ENCODE measurements around the gene RMND1.

The RMND1 gene

GRCh38 chr6:151451950-151452749 is at the start of gene RMND1:
TSS of gene RMND1 (minus strand) at chr6:151452126. CDS start at chr6:151445811, 6,315 bp downstream.
- TF ChIP-seq CTCF (conservative IDR thresholded peaks at IDR 0.05; ENCODE audit: low read depth, low read length), result no peak
- Histone ChIP-seq H3K4me3 (IDR thresholded peaks at IDR 0.05; ENCODE audit: insufficient read depth, low read depth, low read length) (no peak within 1 kb of the TSS), H3K27me3 (ENCODE audit: insufficient read depth, low read depth) (no peaks in the 10 kb centered on the region), H3K4me1 (ENCODE audit: low read depth, poor library complexity, severe bottlenecking) (peaks cover 22% of the 10 kb centered on the region), H2AFZ (ENCODE audit: low read depth) (peak within 1 kb of the TSS; percentile 83), H3K27ac (peak within 1 kb of the TSS; percentile 59), H3K79me2 (ENCODE audit: insufficient read depth, low read depth) (peaks cover 36% of the 10 kb centered on the region), H4K20me1 (ENCODE audit: insufficient read depth) (no peaks in the 10 kb centered on the region), H3K9ac (peak within 1 kb of the TSS; percentile 57), H3K4me2 (peak within 1 kb of the TSS; percentile 89), H3K36me3 (ENCODE audit: insufficient read depth) (no peaks in the 10 kb centered on the region)

GRCh38 chr6:151499551-151499950 is 47.6 kb upstream of the RMND1 start:
- Histone ChIP-seq H3K27ac (no peak overlapping the region), H3K4me2 (no peak overlapping the region), H3K4me1 (ENCODE audit: low read depth, poor library complexity, severe bottlenecking) (peaks cover 27% of the 10 kb centered on the region), H4K20me1 (ENCODE audit: insufficient read depth) (no peaks in the 10 kb centered on the region), H3K4me3 (IDR thresholded peaks at IDR 0.05; ENCODE audit: insufficient read depth, low read depth, low read length) (no peak overlapping the region), H2AFZ (ENCODE audit: low read depth) (no peak overlapping the region), H3K79me2 (ENCODE audit: insufficient read depth, low read depth) (no peaks in the 10 kb centered on the region), H3K36me3 (ENCODE audit: insufficient read depth) (no peaks in the 10 kb centered on the region), H3K27me3 (ENCODE audit: insufficient read depth, low read depth) (no peaks in the 10 kb centered on the region), H3K9ac (no peak overlapping the region)
- no peak for TF ChIP-seq CTCF (conservative IDR thresholded peaks at IDR 0.05; ENCODE audit: low read depth, low read length)

GRCh38 chr6:151498327-151498726 is 46.4 kb upstream of the RMND1 start:
- Histone ChIP-seq H3K4me1 (ENCODE audit: low read depth, poor library complexity, severe bottlenecking) (peaks cover 27% of the 10 kb centered on the region), H2AFZ (ENCODE audit: low read depth) (no peak overlapping the region), H3K27ac (peak overlapping the region; percentile 36; the same call in 1 of the 2 replicates), H3K4me3 (IDR thresholded peaks at IDR 0.05; ENCODE audit: insufficient read depth, low read depth, low read length) (no peak overlapping the region), H4K20me1 (ENCODE audit: insufficient read depth) (no peaks in the 10 kb centered on the region), H3K79me2 (ENCODE audit: insufficient read depth, low read depth) (no peaks in the 10 kb centered on the region), H3K4me2 (peak overlapping the region; percentile 43), H3K9ac (no peak overlapping the region), H3K27me3 (ENCODE audit: insufficient read depth, low read depth) (no peaks in the 10 kb centered on the region), H3K36me3 (ENCODE audit: insufficient read depth) (no peaks in the 10 kb centered on the region)
- TF ChIP-seq CTCF (conservative IDR thresholded peaks at IDR 0.05; ENCODE audit: low read depth, low read length), result no peak

- H3K4me1 ChIP-seq (ENCODE audit: low read depth, poor library complexity, severe bottlenecking), result peaks cover 27% of the 10 kb centered on the region
- no peak overlapping the region for H3K9ac ChIP-seq
- H3K79me2 ChIP-seq (ENCODE audit: insufficient read depth, low read depth), result no peaks in the 10 kb centered on the region
- H3K4me2 ChIP-seq, result peak overlapping the region; percentile 43
- H3K4me3 ChIP-seq (IDR thresholded peaks at IDR 0.05; ENCODE audit: insufficient read depth, low read depth, low read length), result no peak overlapping the region
- TF ChIP-seq CTCF (conservative IDR thresholded peaks at IDR 0.05; ENCODE audit: low read depth, low read length), result no peak
- no peaks in the 10 kb centered on the region for H3K36me3 ChIP-seq (ENCODE audit: insufficient read depth)
- no peak overlapping the region for H2AFZ ChIP-seq (ENCODE audit: low read depth)
- peak overlapping the region; percentile 36; the same call in 1 of the 2 replicates for H3K27ac ChIP-seq
- no peaks in the 10 kb centered on the region for H4K20me1 ChIP-seq (ENCODE audit: insufficient read depth)
- no peaks in the 10 kb centered on the region for H3K27me3 ChIP-seq (ENCODE audit: insufficient read depth, low read depth)
These were observed 46.0 kb upstream of the RMND1 start for GRCh38 chr6:151497905-151498304.
